Transverse colon (tissue), 4 donors: ENCODE data around the gene ZNF580. TPM values are rescaled to one million over a fixed set of nuclear protein-coding genes. Genes with fewer than 3 reads are reported as not detected.
A peak's percentile ranks its signal among the peaks of the same experiment; 100 is the strongest.

Experiments used
- DNase-seq: peaks from one replicate; pipeline ENCODE4 v3.0.0-alpha.2; 2019
- H3K27ac ChIP-seq, 4 donors: fragments of 200-600 bp; sonication (generic); 2 replicates each; pipeline ENCODE4 v1.5.1; 2016 to 2018; ENCODE audit warnings: inconsistent platforms in 4 of 4
- H3K27me3 ChIP-seq: fragments of 200-600 bp; sonication (generic); 2 replicates; pipeline ENCODE4 v1.5.1; 2017; ENCODE audit warnings: inconsistent platforms
- H3K36me3 ChIP-seq, 4 donors: fragments of 200-600 bp; sonication (generic); 2 replicates each; pipeline ENCODE4 v1.5.1; 2017 to 2019; ENCODE audit warnings: inconsistent platforms in 4 of 4
- H3K4me1 ChIP-seq, 4 donors: fragments of 200-600 bp; sonication (generic); 2 replicates each; pipeline ENCODE4 v1.5.1; 2017 to 2020; ENCODE audit warnings: inconsistent platforms in 4 of 4
- H3K4me3 ChIP-seq, 4 donors: fragments of 200-600 bp; sonication (generic); 1 replicate in 1 of 4; 2 replicates in 3 of 4; pipeline versions ENCODE4 v1.5.1 to v1.6.1; 2017 to 2019; ENCODE audit warnings: inconsistent platforms in 4 of 4
- H3K9me3 ChIP-seq, 2 donors: fragments of 200-600 bp; sonication (generic); 2 replicates each; pipeline ENCODE4 v1.5.1; 2017 to 2019; ENCODE audit warnings: inconsistent platforms in 2 of 2
- CTCF ChIP-seq, 5 experiments: fragments of 200-600 bp in 3 of 5; fragments of 450-650 bp in 2 of 5; sonication (generic) in 3 of 5; IDR thresholded peaks; 1 replicate in 2 of 5; 2 replicates in 3 of 5; pipeline ENCODE4 v1.5.1; 2016 to 2017; ENCODE audit warnings: antibody characterized with exemption in 5 of 5, inconsistent platforms in 3 of 5, mild to moderate bottlenecking in 2 of 5, moderate library complexity in 1 of 5
- EP300 ChIP-seq: sonication (generic); formaldehyde crosslinking; IDR thresholded peaks from one replicate; pipeline ENCODE4 v1.6.1; 2017; ENCODE audit warnings: antibody characterized with exemption, low read depth
- POLR2A ChIP-seq: fragments of 450-650 bp; IDR thresholded peaks from one replicate; pipeline ENCODE4 v1.6.1; 2016; ENCODE audit warnings: antibody characterized with exemption, mild to moderate bottlenecking, moderate library complexity
- POLR2AphosphoS5 ChIP-seq, 3 donors: sonication (generic); formaldehyde crosslinking; IDR thresholded peaks; one replicate each; pipeline ENCODE4 v1.6.1; 2016; ENCODE audit warnings: antibody characterized with exemption in 3 of 3
- WGBS, 2 donors: methylation state at CpG; one replicate each; pipeline ENCODE4 v1.1.5; 2018; ENCODE audit warnings: low coverage in 1 of 2; 5-methylcytosine and 5-hydroxymethylcytosine counted together
- in situ Hi-C, 4 donors: fragments of 200-750 bp; cut with MboI; loops; one replicate each; pipeline versions ENCODE4 v1.15.0 to v1.15.1; 2017; ENCODE audit warnings: low sequenced_read_pairs in 3 of 4, low pct_ligation_motif_present in 1 of 4, low pct_unique_long_range_greater_than_20kb in 1 of 4
- intact Hi-C: fragments of 100-400 bp; cut with DNase I; formaldehyde crosslinking; loops from one replicate; pipeline ENCODE4 v1.15.1; 2023; ENCODE audit warnings: low total_unique reads
- total RNA-seq, 4 donors: library from RNA; depleted of rRNA; stranded (reverse); fragments of >200 nt; gene quantifications; one replicate each; pipeline ENCODE4 v1.1.0, GENCODE V29; 2016

ZNF580 gene
- total RNA-seq, 4 donors from 2014 or later = 15.2 to 154 (median 25.7) TPM

DNA sequence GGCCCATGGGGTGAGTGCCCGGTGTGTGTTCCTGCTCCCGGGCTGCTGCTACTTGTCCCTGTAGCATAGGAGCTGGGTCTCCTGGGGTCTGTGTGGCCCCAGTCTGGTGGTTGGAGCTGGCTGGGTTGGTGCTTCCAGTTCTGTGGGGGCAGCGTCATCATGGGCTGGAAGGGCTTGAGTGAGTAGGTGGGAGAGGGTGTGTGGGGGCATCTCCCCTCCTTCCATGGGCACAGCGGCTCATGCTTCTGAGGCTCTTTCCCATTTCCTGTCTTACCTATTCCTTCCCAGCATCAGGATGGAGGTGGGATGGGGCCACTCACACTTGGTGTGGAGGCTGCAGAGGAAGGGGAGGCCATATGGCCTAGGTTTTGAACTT lies 26.2 kb downstream of the ZNF580 start:
- in situ Hi-C loops = no loop called here
- Histone ChIP-seq H3K36me3 (peaks cover 0 to 63% (median 33%) of the 10 kb centered on the region in 4 donors), H3K27me3 (no peaks in the 10 kb centered on the region), H3K4me1 (peaks cover 0 to 5% (median 1%) of the 10 kb centered on the region in 4 donors), H3K9me3 (no peaks in the 10 kb centered on the region), H3K27ac (no peak overlapping the region), H3K4me3 (no peak overlapping the region)
- intact Hi-C loops = no loop called here
- WGBS, 2 donors = 92% methylated on average over 4 of the region's 4 CpGs; no CpG with 5 or more reads in 1 of the 2 donors
- DNase-seq = no peak
- no peak for TF ChIP-seq POLR2AphosphoS5 (IDR thresholded peaks at IDR 0.05)
- no peak for TF ChIP-seq CTCF (IDR thresholded peaks at IDR 0.05)
- TF ChIP-seq EP300 = no peak
- TF ChIP-seq POLR2A = no peak

DNA sequence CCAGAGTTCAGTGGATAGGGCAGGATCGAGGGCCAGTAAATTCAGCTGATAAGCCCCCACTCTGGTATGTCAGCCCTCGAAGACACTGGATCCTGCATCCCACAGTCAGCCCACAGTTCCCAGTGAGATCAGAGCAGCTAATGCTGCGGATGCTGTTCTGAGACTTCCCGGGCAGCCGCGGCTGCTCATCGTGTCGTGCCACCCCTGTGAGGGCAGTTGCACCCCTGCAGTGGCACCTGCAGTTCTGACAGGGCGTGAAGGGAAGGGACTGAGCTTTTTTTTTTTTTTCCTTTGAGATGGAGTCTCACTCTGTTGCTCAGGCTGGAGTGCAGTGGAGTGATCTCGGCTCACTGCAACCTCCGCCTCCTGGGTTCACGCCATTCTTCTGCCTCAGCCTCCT lies 26.7 kb downstream of the ZNF580 start:
- H3K36me3 ChIP-seq = peaks cover 0 to 58% (median 31%) of the 10 kb centered on the region in 4 donors
- no peak overlapping the region for H3K4me3 ChIP-seq
- intact Hi-C loops (no loop called here), in situ Hi-C loops (no loop called here)
- 86 to 94% methylated on average over 3 to 12 of the region's 12 CpGs for WGBS, 2 donors
- H3K9me3 ChIP-seq = no peaks in the 10 kb centered on the region
- TF ChIP-seq CTCF (IDR thresholded peaks at IDR 0.05) = no peak
- no peak for TF ChIP-seq POLR2AphosphoS5 (IDR thresholded peaks at IDR 0.05)
- DNase-seq = no peak
- H3K27ac ChIP-seq = no peak overlapping the region
- no peaks in the 10 kb centered on the region for H3K27me3 ChIP-seq
- peaks cover 0 to 5% (median 1%) of the 10 kb centered on the region in 4 donors for H3K4me1 ChIP-seq

GRCh38 chr19:55667958-55668357 lies 27.2 kb downstream of the ZNF580 start:
- H3K36me3 ChIP-seq = peaks cover 0 to 53% (median 29%) of the 10 kb centered on the region in 4 donors
- peak overlapping the region in 1 of 4 donors; percentile 2 for H3K27ac ChIP-seq
- intact Hi-C loops (no loop called here), in situ Hi-C loops (no loop called here)
- H3K9me3 ChIP-seq = no peaks in the 10 kb centered on the region
- 62% methylated on average over 11 of the region's 11 CpGs; no CpG with 5 or more reads in 1 of the 2 donors for WGBS, 2 donors
- H3K4me1 ChIP-seq = peaks cover 0 to 5% (median 1%) of the 10 kb centered on the region in 4 donors
- H3K4me3 ChIP-seq = no peak overlapping the region
- TF ChIP-seq CTCF (IDR thresholded peaks at IDR 0.05) (no peak), POLR2AphosphoS5 (IDR thresholded peaks at IDR 0.05) (no peak), POLR2A (no peak), EP300 (no peak)
- DNase-seq = no peak
- H3K27me3 ChIP-seq = no peaks in the 10 kb centered on the region

DNA sequence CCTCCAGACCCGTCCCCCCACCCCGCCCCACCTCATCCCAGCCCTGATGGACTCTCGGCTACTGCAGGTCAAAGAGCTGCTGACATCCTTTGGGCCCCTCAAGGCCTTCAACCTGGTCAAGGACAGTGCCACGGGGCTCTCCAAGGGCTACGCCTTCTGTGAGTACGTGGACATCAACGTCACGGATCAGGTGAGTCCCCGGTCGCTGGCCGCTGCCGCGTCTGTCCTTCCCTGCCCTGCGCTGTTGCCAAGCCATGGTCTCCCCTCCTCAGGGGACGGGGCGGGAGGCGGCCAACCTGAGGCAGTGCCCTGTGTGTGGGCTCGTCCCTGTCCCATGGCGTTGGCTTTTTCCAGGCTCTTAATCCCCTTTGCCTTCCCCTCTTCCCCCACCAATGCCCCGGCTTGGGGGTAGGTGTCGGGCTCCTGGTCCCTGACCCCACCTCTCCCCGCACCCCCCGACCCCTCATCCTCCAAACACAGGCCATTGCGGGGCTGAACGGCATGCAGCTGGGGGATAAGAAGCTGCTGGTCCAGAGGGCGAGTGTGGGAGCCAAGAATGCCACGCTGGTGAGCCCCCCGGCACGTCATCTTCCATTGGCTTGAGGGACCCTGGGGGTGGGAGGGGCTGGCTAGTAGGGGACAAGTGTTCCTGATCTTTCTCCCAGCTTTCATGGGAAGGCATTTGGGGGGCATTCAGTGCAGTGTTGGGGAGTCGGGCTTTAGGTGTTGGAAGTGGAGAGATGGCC lies 28.0 kb downstream of the ZNF580 start:
- H3K27ac ChIP-seq = peak overlapping the region in 1 of 4 donors; percentile 2
- 87% methylated on average over 30 of the region's 30 CpGs; no CpG with 5 or more reads in 1 of the 2 donors for WGBS, 2 donors
- TF ChIP-seq CTCF (IDR thresholded peaks at IDR 0.05) (no peak), POLR2A (no peak), POLR2AphosphoS5 (IDR thresholded peaks at IDR 0.05) (no peak), EP300 (no peak)
- peaks cover 0 to 5% (median 2%) of the 10 kb centered on the region in 4 donors for H3K4me1 ChIP-seq
- no peaks in the 10 kb centered on the region for H3K9me3 ChIP-seq
- intact Hi-C loops (no loop called here), in situ Hi-C loops (no loop called here)
- no peak overlapping the region for H3K4me3 ChIP-seq
- DNase-seq = no peak
- no peaks in the 10 kb centered on the region for H3K27me3 ChIP-seq
- H3K36me3 ChIP-seq = peaks cover 0 to 45% (median 23%) of the 10 kb centered on the region in 4 donors
